PFSK-1 (cell line): ENCODE results near the gene EMC7.

Source experiments
- FOXP2 ChIP-seq: optimal IDR thresholded peaks from 2 replicates; pipeline ENCODE3; 2011; ENCODE audit warnings: borderline replicate concordance, control low read depth, inconsistent platforms; ENCODE audit not compliant: insufficient read depth; ENCODE audit errors: extremely low read length, extremely low read depth
- POLR2AphosphoS5 ChIP-seq: IDR thresholded peaks from 2 replicates; pipeline ENCODE4 v1.6.1; 2012; ENCODE audit warnings: low read depth, mild to moderate bottlenecking, control low read depth, low read length, moderate library complexity
- SIN3A ChIP-seq: IDR thresholded peaks from 2 replicates; pipeline ENCODE4 v1.6.1; 2012; ENCODE audit warnings: mild to moderate bottlenecking, low read length, moderate library complexity, borderline replicate concordance; ENCODE audit not compliant: insufficient read depth
- TAF1 ChIP-seq: IDR thresholded peaks from 2 replicates; pipeline ENCODE4 v1.6.1; 2012; ENCODE audit warnings: low read length, control low read depth, borderline replicate concordance; ENCODE audit not compliant: insufficient read depth
- TF ChIP-seq, protein P1 (sequence below), 2 experiments: IDR thresholded peaks; 2 replicates each; pipeline versions ENCODE4 v1.6.1 to v1.8.0; 2011 to 2012; ENCODE audit warnings: low read depth in 2 of 2, low read length in 2 of 2, control low read depth in 1 of 2, inconsistent platforms in 1 of 2, mild to moderate bottlenecking in 1 of 2, moderate library complexity in 1 of 2; ENCODE audit not compliant: insufficient read depth in 1 of 2

GRCh38 chr15:34111488-34111887 is 9.8 kb upstream of the EMC7 start:
- no peak for TF ChIP-seq TAF1
- no peak for TF ChIP-seq POLR2AphosphoS5
- no peak for TF ChIP-seq SIN3A
- TF ChIP-seq, protein P1, sequence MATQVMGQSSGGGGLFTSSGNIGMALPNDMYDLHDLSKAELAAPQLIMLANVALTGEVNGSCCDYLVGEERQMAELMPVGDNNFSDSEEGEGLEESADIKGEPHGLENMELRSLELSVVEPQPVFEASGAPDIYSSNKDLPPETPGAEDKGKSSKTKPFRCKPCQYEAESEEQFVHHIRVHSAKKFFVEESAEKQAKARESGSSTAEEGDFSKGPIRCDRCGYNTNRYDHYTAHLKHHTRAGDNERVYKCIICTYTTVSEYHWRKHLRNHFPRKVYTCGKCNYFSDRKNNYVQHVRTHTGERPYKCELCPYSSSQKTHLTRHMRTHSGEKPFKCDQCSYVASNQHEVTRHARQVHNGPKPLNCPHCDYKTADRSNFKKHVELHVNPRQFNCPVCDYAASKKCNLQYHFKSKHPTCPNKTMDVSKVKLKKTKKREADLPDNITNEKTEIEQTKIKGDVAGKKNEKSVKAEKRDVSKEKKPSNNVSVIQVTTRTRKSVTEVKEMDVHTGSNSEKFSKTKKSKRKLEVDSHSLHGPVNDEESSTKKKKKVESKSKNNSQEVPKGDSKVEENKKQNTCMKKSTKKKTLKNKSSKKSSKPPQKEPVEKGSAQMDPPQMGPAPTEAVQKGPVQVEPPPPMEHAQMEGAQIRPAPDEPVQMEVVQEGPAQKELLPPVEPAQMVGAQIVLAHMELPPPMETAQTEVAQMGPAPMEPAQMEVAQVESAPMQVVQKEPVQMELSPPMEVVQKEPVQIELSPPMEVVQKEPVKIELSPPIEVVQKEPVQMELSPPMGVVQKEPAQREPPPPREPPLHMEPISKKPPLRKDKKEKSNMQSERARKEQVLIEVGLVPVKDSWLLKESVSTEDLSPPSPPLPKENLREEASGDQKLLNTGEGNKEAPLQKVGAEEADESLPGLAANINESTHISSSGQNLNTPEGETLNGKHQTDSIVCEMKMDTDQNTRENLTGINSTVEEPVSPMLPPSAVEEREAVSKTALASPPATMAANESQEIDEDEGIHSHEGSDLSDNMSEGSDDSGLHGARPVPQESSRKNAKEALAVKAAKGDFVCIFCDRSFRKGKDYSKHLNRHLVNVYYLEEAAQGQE (IDR thresholded peaks at IDR 0.05; ENCODE audit: insufficient read depth in 1 of 2, low read depth in 2 of 2, low read length in 2 of 2): no peak
- TF ChIP-seq FOXP2: no peak
